SKM-1 treated with dmso at 0.1 percent for 144 hours (cell line): ENCODE results near the gene PXDN.
"Not testable (repeated sequence)": the region's sequence is repeated elsewhere in the genome, so short reads cannot be mapped to it uniquely, and the experiment has no call there.

Source experiments
- DNase-seq: peaks from one replicate; lab custom pipeline; 2025; ENCODE audit not compliant: unreplicated experiment; lab: John Stamatoyannopoulos, UW

Gene PXDN

DNA sequence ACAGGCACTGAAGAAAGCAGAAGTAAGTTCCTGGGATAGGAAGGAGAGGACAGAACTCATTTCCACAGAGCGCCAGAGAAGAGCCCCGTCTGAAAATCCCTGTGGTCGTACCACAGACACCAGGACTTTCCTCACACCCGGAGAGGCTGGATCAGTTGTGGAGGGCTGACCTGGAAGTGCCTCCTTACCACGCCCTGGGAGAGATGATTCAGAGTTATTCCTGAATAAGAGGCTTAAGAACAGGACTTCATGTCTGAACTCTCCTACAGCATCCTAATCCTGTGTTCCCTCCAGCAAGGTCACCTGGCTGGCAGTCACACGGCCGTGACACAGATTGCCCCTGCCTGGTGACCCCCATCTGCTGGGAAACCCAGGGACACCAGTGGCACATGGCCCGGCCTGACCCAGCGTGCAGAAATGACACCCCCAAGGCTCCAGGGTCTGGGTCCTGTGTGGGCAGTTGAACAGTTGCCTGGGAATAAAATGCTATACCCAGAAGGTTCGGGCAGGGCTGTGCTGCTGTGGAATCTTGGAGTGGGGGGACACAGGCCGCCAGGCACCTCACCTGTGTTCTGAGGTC, 105.9 kb downstream of the PXDN start:
- no peak for DNase-seq

- DNase-seq, result no peak
Measured at GRCh38 chr2:1636791-1637415, 107.4 kb downstream of the PXDN start.

DNA sequence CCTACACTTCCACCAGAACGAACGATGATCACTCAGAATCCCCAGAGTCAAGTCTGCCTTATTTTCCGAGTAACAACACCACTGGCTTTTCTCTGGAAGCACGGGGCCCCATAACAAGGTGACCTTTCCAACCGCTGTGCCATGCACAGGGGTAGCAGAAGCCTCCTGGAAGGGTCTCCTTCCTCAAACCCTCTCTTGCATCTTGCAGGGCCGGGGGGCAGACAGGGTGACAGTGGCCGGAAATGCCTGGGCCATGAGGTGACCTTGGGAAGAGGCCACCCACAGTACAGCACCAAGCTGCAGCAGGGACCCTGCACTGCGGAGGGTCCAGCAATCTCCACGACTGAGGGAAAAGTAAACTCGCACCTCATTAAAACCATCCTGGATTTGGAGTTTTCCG, 108.5 kb downstream of the PXDN start:
- DNase-seq, result no peak

DNA sequence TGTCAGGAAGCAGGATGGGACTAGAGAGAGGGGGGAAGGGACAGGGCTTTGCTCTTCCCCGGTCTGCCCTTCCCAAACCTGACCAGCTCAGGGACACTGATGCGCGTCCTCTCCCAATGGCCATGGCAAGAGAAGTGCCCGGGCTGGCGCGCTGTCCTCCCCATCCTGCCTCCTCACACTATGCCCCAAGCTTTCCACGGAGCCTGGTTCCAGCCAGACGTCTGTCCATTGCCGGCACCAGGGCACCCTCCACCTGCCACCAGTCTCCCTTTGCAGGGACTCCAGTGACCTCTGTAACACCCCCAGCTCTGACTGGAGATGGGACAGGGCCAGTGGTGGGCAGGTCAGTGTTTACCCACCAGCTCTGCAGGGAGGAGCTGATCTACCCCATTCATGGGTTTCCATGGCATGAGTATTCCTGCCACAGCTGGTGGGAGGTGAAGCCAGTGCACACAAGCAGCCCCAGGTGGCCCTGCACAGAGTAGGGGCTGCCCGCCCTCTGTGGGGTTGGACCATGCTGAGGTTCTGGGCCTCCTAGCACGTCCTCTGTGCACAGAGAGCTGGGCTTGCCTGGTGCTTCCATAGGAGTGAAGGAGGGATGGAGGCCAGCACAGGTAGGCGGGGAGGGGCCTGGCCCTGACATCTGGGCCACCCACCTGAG, 109.5 kb downstream of the PXDN start:
- DNase-seq, result no peak

DNA sequence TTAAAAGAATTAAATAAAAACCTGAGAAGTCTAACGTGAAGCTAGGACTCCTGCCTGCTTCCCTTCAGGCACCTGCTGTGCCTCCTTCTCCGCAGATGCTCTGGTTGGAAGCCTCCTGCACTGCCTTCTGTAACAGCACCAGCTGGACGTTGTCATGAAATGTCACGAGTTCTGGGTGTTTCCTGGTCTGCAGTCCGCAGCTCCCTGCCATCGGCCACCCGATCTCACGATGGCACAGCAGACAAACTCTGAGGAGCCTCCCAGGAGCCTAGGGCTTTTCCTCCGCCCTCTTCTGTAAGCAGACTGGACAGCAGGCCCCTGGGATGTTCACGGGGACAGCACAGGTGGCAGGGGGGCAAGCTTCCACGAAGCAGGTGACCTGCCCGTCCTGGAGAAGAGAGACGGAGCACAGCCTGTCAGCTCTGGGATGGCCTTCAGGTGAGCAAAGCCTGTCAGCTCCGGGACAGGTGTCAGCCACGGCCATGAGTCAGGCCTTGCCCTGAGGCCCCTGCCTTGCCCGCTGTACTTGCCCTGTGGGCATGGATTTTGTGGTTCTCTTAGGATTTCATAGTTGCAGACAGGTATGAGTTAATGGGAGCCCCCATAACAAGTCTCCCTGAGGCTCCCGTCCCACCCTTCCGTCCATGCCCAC, 110.3 kb downstream of the PXDN start:
- DNase-seq, result no peak

DNA sequence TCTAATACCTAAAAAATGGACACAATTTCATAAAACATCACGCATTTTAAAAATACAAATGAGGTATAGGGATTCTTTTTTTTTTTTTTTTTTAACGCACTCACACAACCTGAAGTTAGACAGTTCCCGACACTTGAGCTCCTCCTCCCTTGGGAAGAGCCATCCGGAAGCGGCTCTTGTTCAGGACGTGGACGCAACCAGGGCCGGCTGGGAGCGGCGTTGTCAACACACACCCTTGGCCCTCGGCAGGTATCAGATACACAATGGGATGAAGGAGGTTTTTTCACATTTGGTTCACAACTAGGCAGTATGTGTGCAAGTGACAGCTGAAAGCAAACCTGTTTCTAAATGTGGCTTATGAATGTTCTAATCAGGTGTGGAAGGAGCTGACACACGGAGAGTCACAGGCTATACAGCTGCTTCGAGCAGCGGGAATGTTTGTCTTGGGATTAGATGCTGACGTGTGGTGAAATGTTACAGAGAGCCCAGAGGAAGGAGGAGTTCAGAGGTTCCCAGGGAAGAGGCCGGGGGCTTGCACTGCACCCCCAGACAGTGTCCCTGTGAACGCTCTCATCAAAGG, 111.1 kb downstream of the PXDN start:
- no peak for DNase-seq

DNA sequence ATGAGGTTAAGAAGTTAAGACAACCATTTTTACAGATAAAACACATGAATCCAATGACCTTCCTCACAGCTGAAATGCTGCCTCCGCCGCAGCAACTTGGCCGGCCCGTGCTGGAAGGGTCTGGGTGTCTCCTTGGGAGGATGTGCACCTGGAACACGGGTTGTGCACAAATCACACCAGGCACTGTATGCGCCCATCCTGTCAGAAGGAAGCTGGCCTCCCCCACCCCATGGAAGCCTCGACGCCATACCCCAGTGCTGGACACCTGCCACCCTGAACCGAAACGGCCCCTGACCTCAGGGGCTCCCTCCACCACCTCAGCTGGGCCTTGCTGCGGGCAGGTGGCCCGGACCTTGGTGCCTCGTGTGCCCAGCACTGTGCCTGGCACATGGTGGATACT, 111.8 kb downstream of the PXDN start:
- DNase-seq, result no peak

- DNase-seq, result no peak
Measured at GRCh38 chr2:1632002-1632348, 112.3 kb downstream of the PXDN start.

GRCh38 chr2:1631292-1632001, 112.9 kb downstream of the PXDN start:
- DNase-seq, result no peak

GRCh38 chr2:1628893-1629292, 115.4 kb downstream of the PXDN start:
- DNase-seq, result no peak

DNA sequence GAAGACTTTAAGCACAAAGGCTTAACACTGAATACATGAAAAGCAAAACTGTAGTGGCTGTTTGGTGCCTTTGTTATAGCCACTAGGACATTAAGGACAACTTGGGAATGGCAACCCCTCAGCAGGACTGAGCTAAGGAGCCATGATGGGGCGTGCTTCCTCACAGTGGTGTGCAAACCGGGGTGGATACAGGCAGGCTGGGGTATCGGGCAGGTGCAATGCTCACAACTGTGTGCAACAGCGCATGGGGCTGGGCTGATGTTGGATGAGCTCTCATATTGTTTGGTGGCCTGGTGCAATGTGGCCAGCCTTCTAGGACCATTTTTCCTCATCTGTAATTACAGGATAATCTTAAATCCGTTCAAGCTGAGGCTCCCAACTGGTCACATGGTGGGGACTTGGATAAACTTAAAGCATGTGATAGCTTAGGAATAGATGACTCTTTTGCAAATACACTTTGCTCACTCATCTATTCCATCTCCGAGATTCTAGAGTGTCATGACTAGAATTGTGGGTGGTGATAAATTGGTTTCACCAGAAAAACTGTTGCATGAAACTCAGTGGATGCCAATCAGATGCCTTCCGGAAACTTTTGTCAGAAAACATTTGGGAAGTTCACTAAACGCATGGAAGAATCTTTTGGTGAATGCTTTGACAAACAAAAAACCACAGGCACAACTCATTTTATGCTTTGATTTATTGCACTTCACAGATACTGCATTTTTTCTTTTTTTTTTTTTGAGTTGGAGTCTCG, 116.5 kb downstream of the PXDN start:
- no peak for DNase-seq

GRCh38 chr2:1626271-1626681, 118.0 kb downstream of the PXDN start:
- no peak for DNase-seq

- no peak for DNase-seq
Measured at GRCh38 chr2:1625281-1626001, 118.9 kb downstream of the PXDN start.

GRCh38 chr2:1623906-1624445, 120.3 kb downstream of the PXDN start:
- no peak for DNase-seq

- no peak for DNase-seq
Measured at GRCh38 chr2:1622521-1623200, 121.7 kb downstream of the PXDN start.

DNA sequence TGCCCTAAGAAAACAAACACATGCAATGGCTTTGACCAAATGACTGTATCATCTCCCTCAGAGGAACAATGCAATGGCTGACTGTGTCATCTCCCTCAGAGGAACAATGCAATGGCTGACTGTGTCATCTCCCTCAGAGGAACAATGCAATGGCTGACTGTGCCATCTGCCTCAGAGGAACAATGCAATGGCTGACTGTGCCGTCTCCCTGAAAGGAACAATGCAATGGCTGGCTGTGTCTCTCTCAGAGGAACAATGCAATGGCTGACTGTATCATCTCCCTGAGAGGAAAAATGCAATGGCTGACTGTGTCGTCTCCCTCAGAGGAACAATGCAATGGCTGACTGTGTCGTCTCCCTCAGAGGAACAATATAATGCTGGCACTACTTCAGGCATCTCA, 122.3 kb downstream of the PXDN start:
- not testable (repeated sequence) for DNase-seq

DNA sequence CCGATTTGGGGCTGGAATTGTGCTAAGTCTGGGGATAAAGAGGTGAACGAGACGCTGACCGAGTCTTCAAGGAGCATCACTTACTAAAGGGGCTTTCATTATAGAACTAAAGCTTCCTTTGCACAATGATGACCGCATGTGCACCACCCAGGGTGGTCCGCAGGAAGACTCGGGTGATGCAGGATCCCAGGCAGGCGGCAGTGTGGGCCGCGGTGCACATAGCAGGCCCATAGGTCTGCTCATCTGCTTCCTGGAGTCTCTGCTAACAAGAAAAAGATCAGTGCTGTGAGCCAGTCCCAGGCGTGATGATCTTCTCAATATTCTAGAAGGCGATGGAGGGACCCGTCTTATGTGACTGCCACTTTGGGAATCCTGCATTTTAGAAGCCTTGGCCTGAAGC, 122.8 kb downstream of the PXDN start:
- DNase-seq, result no peak

DNA sequence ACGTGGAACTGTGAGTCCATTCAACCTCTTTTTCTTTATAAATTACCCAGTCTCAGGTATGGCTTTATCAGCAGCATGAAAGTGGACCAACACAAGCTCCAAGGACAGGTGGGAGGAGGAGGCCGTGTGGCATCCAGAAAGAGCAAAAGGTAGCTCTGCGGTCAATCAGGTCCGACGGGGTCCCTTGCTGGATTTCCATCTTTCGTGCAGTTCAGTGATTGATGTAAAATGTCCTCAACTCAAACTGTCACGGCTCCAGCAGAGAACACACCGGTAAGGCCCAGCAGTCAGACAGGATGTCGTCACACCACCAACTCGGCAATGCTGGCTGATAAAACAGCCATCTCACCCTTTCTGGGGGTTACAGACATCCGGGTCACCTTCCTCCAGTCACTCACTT, 123.3 kb downstream of the PXDN start:
- DNase-seq, result no peak

DNA sequence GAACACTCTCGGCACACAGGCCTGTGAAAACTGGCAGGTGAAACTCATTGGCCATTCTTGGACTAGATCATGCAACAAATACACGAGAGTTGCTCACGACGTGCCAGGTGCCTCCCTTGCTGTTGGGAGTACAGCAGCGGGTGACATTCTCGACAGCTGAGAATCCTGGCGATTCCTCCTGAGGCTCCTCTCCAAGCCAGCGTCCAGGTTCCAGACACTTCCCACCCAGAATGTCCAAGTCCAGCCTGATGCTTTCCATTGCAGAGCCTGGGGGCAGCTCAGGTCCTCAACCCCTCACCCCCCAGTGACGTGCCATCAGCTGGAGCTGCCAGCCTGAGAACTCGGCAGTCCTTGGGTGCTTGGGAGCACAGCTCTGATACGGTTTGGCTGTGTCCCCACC, 124.2 kb downstream of the PXDN start:
- no peak for DNase-seq
